Panc1 (cell line): ENCODE results near the gene GDF11.

Experiments used
- POLR2AphosphoS5 ChIP-seq: IDR thresholded peaks from 2 replicates; pipeline ENCODE4 v1.6.1; 2012; ENCODE audit warnings: mild to moderate bottlenecking, low read depth, low read length, moderate library complexity
- REST ChIP-seq, 2 experiments: IDR thresholded peaks; 2 replicates each; pipeline ENCODE4 v1.6.1; 2011 to 2012; ENCODE audit warnings: low read depth in 2 of 2, control low read depth in 1 of 2, low read length in 1 of 2, mild to moderate bottlenecking in 1 of 2, moderate library complexity in 1 of 2; ENCODE audit not compliant: insufficient read depth in 1 of 2
- SIN3A ChIP-seq: IDR thresholded peaks from 2 replicates; pipeline ENCODE4 v1.6.1; 2012; ENCODE audit warnings: low read depth, mild to moderate bottlenecking, low read length, moderate library complexity, borderline replicate concordance; ENCODE audit not compliant: insufficient read depth
- TCF7L2 ChIP-seq: IDR thresholded peaks from 2 replicates; pipeline ENCODE4 v1.6.1; 2011; ENCODE audit warnings: mild to moderate bottlenecking, low read depth, low read length, inconsistent platforms
- TF ChIP-seq, protein P1 (sequence below): fragments of 450-650 bp; IDR thresholded peaks from 2 replicates; pipeline ENCODE4 v1.5.1; 2017; ENCODE audit warnings: mild to moderate bottlenecking

- TF ChIP-seq, protein P1, sequence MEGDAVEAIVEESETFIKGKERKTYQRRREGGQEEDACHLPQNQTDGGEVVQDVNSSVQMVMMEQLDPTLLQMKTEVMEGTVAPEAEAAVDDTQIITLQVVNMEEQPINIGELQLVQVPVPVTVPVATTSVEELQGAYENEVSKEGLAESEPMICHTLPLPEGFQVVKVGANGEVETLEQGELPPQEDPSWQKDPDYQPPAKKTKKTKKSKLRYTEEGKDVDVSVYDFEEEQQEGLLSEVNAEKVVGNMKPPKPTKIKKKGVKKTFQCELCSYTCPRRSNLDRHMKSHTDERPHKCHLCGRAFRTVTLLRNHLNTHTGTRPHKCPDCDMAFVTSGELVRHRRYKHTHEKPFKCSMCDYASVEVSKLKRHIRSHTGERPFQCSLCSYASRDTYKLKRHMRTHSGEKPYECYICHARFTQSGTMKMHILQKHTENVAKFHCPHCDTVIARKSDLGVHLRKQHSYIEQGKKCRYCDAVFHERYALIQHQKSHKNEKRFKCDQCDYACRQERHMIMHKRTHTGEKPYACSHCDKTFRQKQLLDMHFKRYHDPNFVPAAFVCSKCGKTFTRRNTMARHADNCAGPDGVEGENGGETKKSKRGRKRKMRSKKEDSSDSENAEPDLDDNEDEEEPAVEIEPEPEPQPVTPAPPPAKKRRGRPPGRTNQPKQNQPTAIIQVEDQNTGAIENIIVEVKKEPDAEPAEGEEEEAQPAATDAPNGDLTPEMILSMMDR = no peak
- TF ChIP-seq POLR2AphosphoS5 (no peak), REST (IDR thresholded peaks at IDR 0.05; ENCODE audit: insufficient read depth in 1 of 2, low read depth in 2 of 2, low read length in 1 of 2) (no peak), TCF7L2 (no peak), SIN3A (no peak)
Measured at GRCh38 chr12:55700255-55701018, 42.5 kb upstream of the GDF11 start.
